HCT116 (cell line): ENCODE results near the gene TGM1. TPM values are rescaled to one million over a fixed set of nuclear protein-coding genes. Genes with fewer than 3 reads are reported as not detected.
A peak's percentile ranks its signal among the peaks of the same experiment; 100 is the strongest.

Source experiments
- ATAC-seq: fragments of 200-7000 bp; cut with Tn5 transposase; 2 replicates; pipeline ENCODE4 v1.9.1; 2020; ENCODE audit warnings: mild to moderate bottlenecking, moderate library complexity
- BruUV-seq: library from RNA; stranded (reverse); fragments of 400-500 nt; replicated peaks from 2 replicates; lab custom pipeline; 2021; lab: Mats Ljungman, UMichigan
- CTCF ChIA-PET: fragments of 300-600 bp; sonication (Branson Sonifier 250); formaldehyde crosslinking; loops from one replicate; lab custom pipeline; 2021; ENCODE audit warnings: antibody characterized with exemption; lab: Charles Lee
- POLR2A ChIA-PET: fragments of 300-600, 350-600 bp; sonication (Branson Sonifier 250); formaldehyde crosslinking; loops from one replicate; lab custom pipeline; 2021; ENCODE audit warnings: antibody characterized with exemption; lab: Charles Lee
- RAD21 ChIA-PET, 2 experiments: fragments of 300-600 bp; sonication (Branson Sonifier 250); formaldehyde crosslinking; loops; one replicate each; lab custom pipeline; 2023; ENCODE audit warnings: low total read pairs in 2 of 2; ENCODE audit not compliant: uncharacterized antibody in 2 of 2, unreplicated experiment in 2 of 2, low non-redundant PET in 1 of 2; lab: Charles Lee
- DNase-seq: peaks from one replicate; pipeline ENCODE4 v3.0.0-alpha.2; 2010; ENCODE audit warnings: low read depth, low spot score
- H2AFZ ChIP-seq: fragments of 200-600 bp; shearing (Covaris generic), sonication (generic); 2 replicates; pipeline ENCODE4 v1.6.1; 2017; ENCODE audit warnings: low read depth, mixed run types, mixed read lengths, antibody characterized with exemption, low read length; ENCODE audit not compliant: poor library complexity, severe bottlenecking
- H3K27ac ChIP-seq: 2 replicates; pipeline ENCODE4 v1.5.1; 2012; ENCODE audit warnings: low read depth, low read length
- H3K27me3 ChIP-seq: fragments of 200-600 bp; sonication (generic); 2 replicates; pipeline ENCODE4 v1.6.1; 2016; ENCODE audit warnings: mixed run types, low read length, mixed read lengths; ENCODE audit not compliant: insufficient read depth
- H3K36me3 ChIP-seq, 2 experiments: fragments of 200-500 bp in 1 of 2; fragments of 200-600 bp in 1 of 2; sonication (Bioruptor generic) in 1 of 2; sonication (generic) in 1 of 2; 2 replicates each; pipeline versions ENCODE4 v1.5.1 to v1.6.1; 2014 to 2016; ENCODE audit warnings: low read length in 2 of 2, inconsistent platforms in 1 of 2, mixed read lengths in 1 of 2, mixed run types in 1 of 2; ENCODE audit not compliant: insufficient read depth in 2 of 2, control insufficient read depth in 1 of 2
- H3K4me1 ChIP-seq, 2 experiments: fragments of 200-600 bp in 1 of 2; sonication (generic) in 1 of 2; 2 replicates each; pipeline versions ENCODE4 v1.5.1 to v1.6.1; 2012 to 2017; ENCODE audit warnings: low read length in 2 of 2, inconsistent platforms in 1 of 2, mild to moderate bottlenecking in 1 of 2, mixed read lengths in 1 of 2, mixed run types in 1 of 2, moderate library complexity in 1 of 2; ENCODE audit not compliant: insufficient read depth in 2 of 2, control insufficient read depth in 1 of 2
- H3K4me2 ChIP-seq: fragments of 200-600 bp; sonication (generic); 2 replicates; pipeline ENCODE4 v1.6.1; 2017; ENCODE audit warnings: mixed run types, low read length, mixed read lengths
- H3K4me3 ChIP-seq, 2 experiments: fragments of 200-600 bp in 1 of 2; sonication (generic) in 1 of 2; replicated peaks in 1 of 2; 2 replicates each; pipeline ENCODE4 v1.5.1; 2011 to 2016; ENCODE audit warnings: low read length in 2 of 2, control low read depth in 1 of 2, low read depth in 1 of 2, mild to moderate bottlenecking in 1 of 2, mixed read lengths in 1 of 2, mixed run types in 1 of 2
- H3K79me2 ChIP-seq: fragments of 200-600 bp; sonication (generic); 2 replicates; pipeline ENCODE4 v1.6.1; 2017; ENCODE audit warnings: mild to moderate bottlenecking, mixed run types, low read length, moderate library complexity, mixed read lengths; ENCODE audit not compliant: insufficient read depth
- H3K9ac ChIP-seq: fragments of 200-600 bp; sonication (generic); 2 replicates; pipeline ENCODE4 v1.6.1; 2016; ENCODE audit warnings: low read length, mixed read lengths
- H3K9me2 ChIP-seq: fragments of 200-600 bp; sonication (generic), shearing (Covaris generic); 2 replicates; pipeline ENCODE4 v1.6.1; 2017; ENCODE audit warnings: mixed run types, mild to moderate bottlenecking, moderate library complexity; ENCODE audit not compliant: insufficient read depth
- H3K9me3 ChIP-seq, 2 experiments: fragments of 200-500 bp in 1 of 2; fragments of 200-600 bp in 1 of 2; sonication (Bioruptor generic) in 1 of 2; sonication (generic) in 1 of 2; 2 replicates each; pipeline ENCODE4 v1.6.1; 2014 to 2017; ENCODE audit warnings: low read length in 2 of 2, mixed read lengths in 2 of 2, inconsistent platforms in 1 of 2, low read depth in 1 of 2, mild to moderate bottlenecking in 1 of 2, mixed run types in 1 of 2, moderate library complexity in 1 of 2; ENCODE audit not compliant: control insufficient read depth in 1 of 2, insufficient read depth in 1 of 2
- H4K20me1 ChIP-seq: fragments of 200-600 bp; sonication (generic), shearing (Covaris generic); 2 replicates; pipeline ENCODE4 v1.6.1; 2017; ENCODE audit warnings: mixed run types, mild to moderate bottlenecking, moderate library complexity; ENCODE audit not compliant: insufficient read depth
- CBX3 ChIP-seq: IDR thresholded peaks from 2 replicates; pipeline ENCODE4 v1.6.1; 2012; ENCODE audit warnings: low read depth
- CEBPB ChIP-seq: IDR thresholded peaks from 2 replicates; pipeline ENCODE4 v1.6.1; 2012; ENCODE audit warnings: low read depth
- EGR1 ChIP-seq: IDR thresholded peaks from 2 replicates; pipeline ENCODE4 v1.6.1; 2012; ENCODE audit warnings: low read depth
- ELF1 ChIP-seq: IDR thresholded peaks from 2 replicates; pipeline ENCODE4 v1.6.1; 2012; ENCODE audit warnings: low read depth, borderline replicate concordance
- EZH2phosphoT487 ChIP-seq: fragments of 200-600 bp; IDR thresholded peaks from 2 replicates; pipeline ENCODE4 v1.6.1; 2018; ENCODE audit warnings: antibody characterized with exemption, borderline replicate concordance
- FOSL1 ChIP-seq: IDR thresholded peaks from 2 replicates; pipeline ENCODE4 v1.6.1; 2012; ENCODE audit warnings: low read depth
- JUND ChIP-seq: IDR thresholded peaks from 2 replicates; pipeline ENCODE4 v1.6.1; 2012
- MAX ChIP-seq: IDR thresholded peaks from 2 replicates; pipeline ENCODE4 v1.6.1; 2012
- POLR2A ChIP-seq: IDR thresholded peaks from 2 replicates; pipeline ENCODE4 v1.7.0; 2011; ENCODE audit warnings: borderline replicate concordance; ENCODE audit not compliant: insufficient read depth, insufficient read length; ENCODE audit errors: extremely low read depth
- POLR2AphosphoS5 ChIP-seq: IDR thresholded peaks from 2 replicates; pipeline ENCODE4 v1.6.1; 2011; ENCODE audit warnings: mild to moderate bottlenecking, low read depth, low read length, moderate library complexity
- RAD21 ChIP-seq: IDR thresholded peaks from 2 replicates; pipeline ENCODE4 v1.6.1; 2012; ENCODE audit warnings: low read depth, mild to moderate bottlenecking
- SIN3A ChIP-seq: IDR thresholded peaks from 2 replicates; pipeline ENCODE4 v1.6.1; 2012; ENCODE audit warnings: low read depth
- SP1 ChIP-seq: IDR thresholded peaks from 2 replicates; pipeline ENCODE4 v1.6.1; 2012; ENCODE audit warnings: low read depth
- TCF7L2 ChIP-seq: IDR thresholded peaks from 2 replicates; pipeline ENCODE4 v1.7.0; 2011; ENCODE audit warnings: borderline replicate concordance, inconsistent platforms; ENCODE audit not compliant: insufficient read depth, insufficient read length; ENCODE audit errors: extremely low read depth
- YY1 ChIP-seq: IDR thresholded peaks from 2 replicates; pipeline ENCODE4 v1.6.1; 2011; ENCODE audit warnings: low read length, low read depth, moderate library complexity, mild to moderate bottlenecking; ENCODE audit not compliant: insufficient replicate concordance; ENCODE audit errors: extremely low read depth
- ZFX ChIP-seq: fragments of 450-650 bp; IDR thresholded peaks from 2 replicates; pipeline ENCODE4 v1.6.1; 2017
- ZNF274 ChIP-seq: fragments of 200-500 bp; sonication (Bioruptor generic); IDR thresholded peaks from 2 replicates; pipeline ENCODE4 v1.6.1; 2014; ENCODE audit warnings: mild to moderate bottlenecking, low read depth, low read length, inconsistent platforms
- intact Hi-C: fragments of 100-400 bp; cut with micrococcal nuclease; formaldehyde crosslinking; loops from 2 replicates; pipeline ENCODE4 v1.10.0; 2022
- total RNA-seq: library from RNA; stranded (reverse); gene quantifications from one replicate; pipeline ENCODE4 v1.2.1, GENCODE V29; 2021; ENCODE audit not compliant: unreplicated experiment
- TF ChIP-seq, protein P1 (sequence below), 3 experiments: fragments of 200-600 bp in 1 of 3; sonication (generic) in 1 of 3; IDR thresholded peaks in 2 of 3; conservative IDR thresholded peaks in 1 of 3; 2 replicates each; pipeline ENCODE4 v1.5.1; 2012 to 2017; ENCODE audit warnings: low read depth in 2 of 3, low read length in 2 of 3, antibody characterized with exemption in 1 of 3, borderline replicate concordance in 1 of 3, control low read depth in 1 of 3, mild to moderate bottlenecking in 1 of 3, mixed read lengths in 1 of 3, mixed run types in 1 of 3, moderate library complexity in 1 of 3; ENCODE audit not compliant: insufficient read depth in 1 of 3
- TF ChIP-seq, protein P2 (sequence below): IDR thresholded peaks from 2 replicates; pipeline ENCODE4 v1.6.1; 2012

Gene TGM1
- total RNA-seq, 1 experiment from 2014 or later: 5.6 TPM

GRCh38 chr14:24216345-24216699 lies 46.7 kb downstream of the TGM1 start (continued):
- TF ChIP-seq CBX3 (no peak), ZNF274 (no peak), YY1 (no peak), EZH2phosphoT487 (no peak), EGR1 (no peak), ZFX (no peak)

GRCh38 chr14:24215495-24216344 lies 47.3 kb downstream of the TGM1 start, which contains the start of gene MDP1:
Gene MDP1, minus strand, starts transcription at chr14:24216066. Its CDS starts 111 bp downstream, at chr14:24215955.
- no peak within 1 kb of the TSS for H2AFZ ChIP-seq
- H3K36me3 ChIP-seq: peaks cover 0 to 4% of the 10 kb centered on the region in 2 experiments; a peak in 2 of 4 replicates
- H3K27me3 ChIP-seq: no peaks in the 10 kb centered on the region
- ChIA-PET POLR2A (interaction anchor here (1.1 to 1.2 kb wide), 2 partner anchors 13 to 27 kb away, joined by 3 to 6 read pairs; partner anchors contain the start of gene TINF2), CTCF (interaction anchor here (0.8 to 1.5 kb wide), 6 partner anchors 13 to 93 kb away, joined by 3 to 10 read pairs (median 4); partner anchors contain the start of genes DHRS1, IRF9, NOP9 and RABGGTA), RAD21 (no interaction called here)
- peak within 1 kb of the TSS; percentile 87 for H3K4me2 ChIP-seq
- intact Hi-C loops: loop anchor here (1.0 to 10.0 kb wide), 3 partner anchors 17 to 219 kb away; partner anchors contain the start of genes GMPR2 and NEDD8
- peaks cover 30% of the 10 kb centered on the region for H3K79me2 ChIP-seq
- ATAC-seq: peak; percentile 72
- H3K9ac ChIP-seq: peak within 1 kb of the TSS; percentile 77
- H3K4me3 ChIP-seq: peak within 1 kb of the TSS; percentile 87 to 97
- peak within 1 kb of the TSS; percentile 88 for H3K27ac ChIP-seq
- DNase-seq: peak; percentile 78
- H3K4me1 ChIP-seq: peaks cover 22 to 29% of the 10 kb centered on the region in 2 experiments
- TSS peak; percentile 16 for BruUV-seq
- no peaks in the 10 kb centered on the region for H3K9me3 ChIP-seq
- no peaks in the 10 kb centered on the region for H3K9me2 ChIP-seq
- H4K20me1 ChIP-seq: no peaks in the 10 kb centered on the region
- TF ChIP-seq ZFX (peak; percentile 51; the same call in 1 of the 2 replicates), JUND (peak; percentile 37; the same call in 1 of the 2 replicates), CBX3 (peak; percentile 90), TCF7L2 (peak; percentile 48), EZH2phosphoT487 (no peak), SIN3A (peak; percentile 83), SP1 (peak; percentile 47), MAX (peak; percentile 83), YY1 (peak; percentile 87), POLR2AphosphoS5 (peak; percentile 88), CEBPB (peak; percentile 88), POLR2A (peak; percentile 75), FOSL1 (no peak), ELF1 (no peak; the same call in 1 of the 2 replicates), RAD21 (peak; percentile 61)
- TF ChIP-seq, protein P1, sequence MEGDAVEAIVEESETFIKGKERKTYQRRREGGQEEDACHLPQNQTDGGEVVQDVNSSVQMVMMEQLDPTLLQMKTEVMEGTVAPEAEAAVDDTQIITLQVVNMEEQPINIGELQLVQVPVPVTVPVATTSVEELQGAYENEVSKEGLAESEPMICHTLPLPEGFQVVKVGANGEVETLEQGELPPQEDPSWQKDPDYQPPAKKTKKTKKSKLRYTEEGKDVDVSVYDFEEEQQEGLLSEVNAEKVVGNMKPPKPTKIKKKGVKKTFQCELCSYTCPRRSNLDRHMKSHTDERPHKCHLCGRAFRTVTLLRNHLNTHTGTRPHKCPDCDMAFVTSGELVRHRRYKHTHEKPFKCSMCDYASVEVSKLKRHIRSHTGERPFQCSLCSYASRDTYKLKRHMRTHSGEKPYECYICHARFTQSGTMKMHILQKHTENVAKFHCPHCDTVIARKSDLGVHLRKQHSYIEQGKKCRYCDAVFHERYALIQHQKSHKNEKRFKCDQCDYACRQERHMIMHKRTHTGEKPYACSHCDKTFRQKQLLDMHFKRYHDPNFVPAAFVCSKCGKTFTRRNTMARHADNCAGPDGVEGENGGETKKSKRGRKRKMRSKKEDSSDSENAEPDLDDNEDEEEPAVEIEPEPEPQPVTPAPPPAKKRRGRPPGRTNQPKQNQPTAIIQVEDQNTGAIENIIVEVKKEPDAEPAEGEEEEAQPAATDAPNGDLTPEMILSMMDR (IDR thresholded peaks at IDR 0.05 in 2 of 3, conservative IDR thresholded peaks at IDR 0.05 in 1 of 3; ENCODE audit: borderline replicate concordance in 1 of 3, insufficient read depth in 1 of 3, low read depth in 2 of 3, low read length in 2 of 3): peak; percentile 23 to 64 (median 40); a peak in 3 of 6 replicates
- TF ChIP-seq, protein P2, sequence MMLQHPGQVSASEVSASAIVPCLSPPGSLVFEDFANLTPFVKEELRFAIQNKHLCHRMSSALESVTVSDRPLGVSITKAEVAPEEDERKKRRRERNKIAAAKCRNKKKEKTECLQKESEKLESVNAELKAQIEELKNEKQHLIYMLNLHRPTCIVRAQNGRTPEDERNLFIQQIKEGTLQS: no peak
